ENCODE results near the gene TRIM65. TPM values are rescaled to one million over a fixed set of nuclear protein-coding genes. Genes with fewer than 3 reads are reported as not detected.
A peak's percentile ranks its signal among the peaks of the same experiment; 100 is the strongest.

TRIM65 gene
- total and polyA plus RNA-seq, 10 of the 15 experiments (the other 5 are each of a cell fraction or from before 2014, with no cell fraction given), result 1.4 to 26.0 (median 10.8) TPM

DNA sequence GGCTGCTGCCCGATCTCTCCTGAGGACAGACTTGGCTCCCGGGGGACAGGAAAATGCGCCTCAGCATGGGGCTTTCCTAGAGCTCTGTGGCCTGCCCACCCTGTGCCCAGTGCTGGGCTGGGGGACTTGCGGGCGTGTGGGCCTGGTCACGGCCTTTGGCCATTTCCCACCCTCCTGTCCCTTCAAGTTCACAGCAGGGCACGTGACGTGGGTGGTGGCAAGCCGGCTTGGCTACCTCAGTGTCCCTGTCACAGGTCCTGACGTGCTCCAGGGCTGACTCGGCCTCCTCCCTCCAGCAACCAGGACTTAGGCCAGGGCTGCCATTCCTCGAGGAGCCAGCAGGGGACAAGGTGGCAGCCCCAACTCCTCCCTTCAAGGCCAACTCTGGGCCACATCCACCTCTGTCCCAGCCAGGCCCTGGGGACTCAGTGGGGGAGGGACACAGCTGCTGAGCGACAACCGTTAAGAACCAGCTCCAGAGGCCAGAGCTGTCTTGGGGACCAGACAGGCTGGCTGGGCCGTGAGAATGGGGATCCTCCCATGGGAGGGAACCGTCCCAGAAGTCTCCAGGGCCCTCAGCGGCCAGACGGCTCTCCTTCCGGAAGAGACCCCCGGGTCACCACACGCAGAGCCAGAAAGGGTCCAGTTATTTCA, 51.6 kb downstream of the TRIM65 start (continued):
- TF ChIP-seq, protein P1, sequence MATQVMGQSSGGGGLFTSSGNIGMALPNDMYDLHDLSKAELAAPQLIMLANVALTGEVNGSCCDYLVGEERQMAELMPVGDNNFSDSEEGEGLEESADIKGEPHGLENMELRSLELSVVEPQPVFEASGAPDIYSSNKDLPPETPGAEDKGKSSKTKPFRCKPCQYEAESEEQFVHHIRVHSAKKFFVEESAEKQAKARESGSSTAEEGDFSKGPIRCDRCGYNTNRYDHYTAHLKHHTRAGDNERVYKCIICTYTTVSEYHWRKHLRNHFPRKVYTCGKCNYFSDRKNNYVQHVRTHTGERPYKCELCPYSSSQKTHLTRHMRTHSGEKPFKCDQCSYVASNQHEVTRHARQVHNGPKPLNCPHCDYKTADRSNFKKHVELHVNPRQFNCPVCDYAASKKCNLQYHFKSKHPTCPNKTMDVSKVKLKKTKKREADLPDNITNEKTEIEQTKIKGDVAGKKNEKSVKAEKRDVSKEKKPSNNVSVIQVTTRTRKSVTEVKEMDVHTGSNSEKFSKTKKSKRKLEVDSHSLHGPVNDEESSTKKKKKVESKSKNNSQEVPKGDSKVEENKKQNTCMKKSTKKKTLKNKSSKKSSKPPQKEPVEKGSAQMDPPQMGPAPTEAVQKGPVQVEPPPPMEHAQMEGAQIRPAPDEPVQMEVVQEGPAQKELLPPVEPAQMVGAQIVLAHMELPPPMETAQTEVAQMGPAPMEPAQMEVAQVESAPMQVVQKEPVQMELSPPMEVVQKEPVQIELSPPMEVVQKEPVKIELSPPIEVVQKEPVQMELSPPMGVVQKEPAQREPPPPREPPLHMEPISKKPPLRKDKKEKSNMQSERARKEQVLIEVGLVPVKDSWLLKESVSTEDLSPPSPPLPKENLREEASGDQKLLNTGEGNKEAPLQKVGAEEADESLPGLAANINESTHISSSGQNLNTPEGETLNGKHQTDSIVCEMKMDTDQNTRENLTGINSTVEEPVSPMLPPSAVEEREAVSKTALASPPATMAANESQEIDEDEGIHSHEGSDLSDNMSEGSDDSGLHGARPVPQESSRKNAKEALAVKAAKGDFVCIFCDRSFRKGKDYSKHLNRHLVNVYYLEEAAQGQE (IDR thresholded peaks at IDR 0.05; ENCODE audit: low read depth, low read length), result peak; percentile 22; the same call in 1 of the 2 replicates
- TF ChIP-seq RELA (IDR thresholded peaks at IDR 0.05; ENCODE audit: borderline replicate concordance, partially characterized antibody), result peak; percentile 30
- peak; percentile 35; the same call in 1 of the 2 replicates for TF ChIP-seq MTA2 (IDR thresholded peaks at IDR 0.05; ENCODE audit: low read depth)
- 0 out of 2 replicates have a peak, but pooled peaks have one; percentile 16 for TF ChIP-seq STAT1 (conservative IDR thresholded peaks at IDR 0.05)
- TF ChIP-seq, protein P2, sequence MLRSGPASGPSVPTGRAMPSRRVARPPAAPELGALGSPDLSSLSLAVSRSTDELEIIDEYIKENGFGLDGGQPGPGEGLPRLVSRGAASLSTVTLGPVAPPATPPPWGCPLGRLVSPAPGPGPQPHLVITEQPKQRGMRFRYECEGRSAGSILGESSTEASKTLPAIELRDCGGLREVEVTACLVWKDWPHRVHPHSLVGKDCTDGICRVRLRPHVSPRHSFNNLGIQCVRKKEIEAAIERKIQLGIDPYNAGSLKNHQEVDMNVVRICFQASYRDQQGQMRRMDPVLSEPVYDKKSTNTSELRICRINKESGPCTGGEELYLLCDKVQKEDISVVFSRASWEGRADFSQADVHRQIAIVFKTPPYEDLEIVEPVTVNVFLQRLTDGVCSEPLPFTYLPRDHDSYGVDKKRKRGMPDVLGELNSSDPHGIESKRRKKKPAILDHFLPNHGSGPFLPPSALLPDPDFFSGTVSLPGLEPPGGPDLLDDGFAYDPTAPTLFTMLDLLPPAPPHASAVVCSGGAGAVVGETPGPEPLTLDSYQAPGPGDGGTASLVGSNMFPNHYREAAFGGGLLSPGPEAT (IDR thresholded peaks at IDR 0.05; ENCODE audit: low read depth), result peak; percentile 62; the same call in 1 of the 2 replicates
- TF ChIP-seq, protein P3, sequence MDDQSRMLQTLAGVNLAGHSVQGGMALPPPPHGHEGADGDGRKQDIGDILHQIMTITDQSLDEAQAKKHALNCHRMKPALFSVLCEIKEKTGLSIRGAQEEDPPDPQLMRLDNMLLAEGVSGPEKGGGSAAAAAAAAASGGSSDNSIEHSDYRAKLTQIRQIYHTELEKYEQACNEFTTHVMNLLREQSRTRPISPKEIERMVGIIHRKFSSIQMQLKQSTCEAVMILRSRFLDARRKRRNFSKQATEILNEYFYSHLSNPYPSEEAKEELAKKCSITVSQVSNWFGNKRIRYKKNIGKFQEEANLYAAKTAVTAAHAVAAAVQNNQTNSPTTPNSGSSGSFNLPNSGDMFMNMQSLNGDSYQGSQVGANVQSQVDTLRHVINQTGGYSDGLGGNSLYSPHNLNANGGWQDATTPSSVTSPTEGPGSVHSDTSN (IDR thresholded peaks at IDR 0.05; ENCODE audit: insufficient replicate concordance, low read depth, low read length), result peak; percentile 63
- TF ChIP-seq MLLT1 (IDR thresholded peaks at IDR 0.05), result peak; percentile 50; the same call in 1 of the 2 replicates
- TF ChIP-seq KDM1A (IDR thresholded peaks at IDR 0.05; ENCODE audit: borderline replicate concordance), result no peak
- no peak for TF ChIP-seq BMI1 (IDR thresholded peaks at IDR 0.05; ENCODE audit: borderline replicate concordance)
- no peak for TF ChIP-seq EED (IDR thresholded peaks at IDR 0.05; ENCODE audit: low read depth)
- no peak for TF ChIP-seq ZBTB11 (CRISPR knock-in tag; IDR thresholded peaks at IDR 0.05)
- peak; percentile 95 for TF ChIP-seq NFXL1 (IDR thresholded peaks at IDR 0.05; ENCODE audit: borderline replicate concordance)

All from GM12878 (cell line).